NT2/D1 (cell line): ENCODE results near the gene MED9.

ENCODE experiments used
- SUZ12 ChIP-seq: IDR thresholded peaks from 2 replicates; pipeline ENCODE4 v1.6.1; 2011; ENCODE audit not compliant: insufficient read length, insufficient read depth; ENCODE audit errors: extremely low read depth
- YY1 ChIP-seq: IDR thresholded peaks from 2 replicates; pipeline ENCODE4 v1.6.1; 2011; ENCODE audit not compliant: insufficient read length, insufficient read depth

DNA sequence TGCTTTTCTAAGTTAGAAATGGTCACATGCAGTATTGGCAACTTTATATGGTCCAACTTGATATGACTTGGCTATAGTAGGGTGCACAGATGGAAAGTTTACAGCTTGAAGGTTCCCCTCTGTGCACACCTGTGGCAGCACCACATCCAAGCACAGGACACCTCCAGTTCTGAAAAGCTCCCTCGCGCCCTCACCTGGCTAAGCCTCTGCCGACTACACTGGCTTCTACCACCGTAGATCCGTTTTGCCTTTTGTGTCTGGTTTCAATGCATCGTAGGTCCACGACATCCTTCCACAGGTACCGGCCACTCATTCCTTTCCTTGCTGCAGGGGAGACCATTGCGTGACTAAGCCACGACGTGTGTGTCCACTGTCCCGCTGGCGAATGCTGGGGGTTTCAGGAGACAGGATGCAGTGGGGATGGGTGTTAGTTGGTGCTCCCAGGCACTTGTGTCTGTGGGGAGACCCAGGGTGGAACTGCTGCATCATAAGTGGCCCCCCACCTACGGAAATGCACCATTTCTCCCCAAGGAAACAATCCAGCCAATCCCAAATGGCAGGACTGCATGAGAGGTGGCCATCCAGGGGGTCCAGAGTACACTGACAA, 24.3 kb downstream of the MED9 start:
- TF ChIP-seq SUZ12 (no peak), YY1 (no peak)
